ENCODE measurements around the gene SRC. TPM values are rescaled to one million over a fixed set of nuclear protein-coding genes. Genes with fewer than 3 reads are reported as not detected.

The SRC gene
- total RNA-seq, 3 donors from 2014 or later, result 111 to 155 (median 132) TPM

DNA sequence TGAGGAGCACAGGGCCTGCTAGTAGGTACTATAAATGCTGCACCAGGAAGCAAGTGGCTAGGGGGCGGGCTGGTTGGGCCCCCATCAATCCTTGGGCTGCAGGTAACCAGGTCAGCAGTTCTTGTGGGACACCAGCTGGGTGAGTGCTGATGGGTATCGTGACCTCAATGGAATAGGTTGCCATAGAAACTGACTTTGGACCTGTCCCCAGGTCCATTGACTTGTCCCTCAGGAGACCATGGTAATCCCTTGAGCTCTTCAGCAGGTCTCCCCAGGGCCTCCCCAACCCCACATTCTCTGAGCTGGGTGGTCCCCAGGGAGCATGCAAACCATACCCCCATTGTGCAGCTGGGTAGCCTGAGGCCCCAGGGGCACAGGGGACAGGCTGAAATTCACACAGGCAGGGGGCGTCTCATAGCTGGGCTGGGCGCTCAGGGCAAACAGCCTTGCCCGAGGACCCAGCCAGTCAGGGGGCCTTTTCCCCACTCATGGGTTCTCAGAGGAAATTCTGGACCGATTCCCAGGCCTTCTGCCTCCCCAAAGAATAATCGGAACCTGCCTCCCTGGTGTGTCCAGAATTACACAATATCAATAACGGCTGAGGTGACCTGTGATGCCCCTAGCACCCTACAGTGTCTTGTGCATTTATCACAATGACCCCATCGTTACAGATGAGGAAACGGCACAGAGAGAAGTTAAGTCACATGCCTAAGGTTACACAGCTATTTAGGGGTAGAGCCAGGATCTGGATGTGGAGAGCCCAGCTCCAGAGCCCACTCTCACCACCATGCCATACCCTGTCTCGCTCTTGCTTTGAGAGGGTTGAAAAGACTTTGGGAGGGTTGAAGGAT, 35.9 kb downstream of the SRC start:
- intact Hi-C loops (cut with DNase I, micrococcal nuclease), result loop anchor here (10.0 kb wide), 3 partner anchors 117 to 153 kb away; partner anchors contain the start of genes BLCAP (in 1 of the 2), GHRH (in 1 of the 2) and NNAT (in 1 of the 2)
- Histone ChIP-seq H3K4me1 (ENCODE audit: low read depth) (peaks cover 13% of the 10 kb centered on the region), H3K36me3 (ENCODE audit: low read depth) (no peaks in the 10 kb centered on the region), H3K9me3 (no peaks in the 10 kb centered on the region), H3K4me3 (no peak overlapping the region)
- TF ChIP-seq, protein P1, sequence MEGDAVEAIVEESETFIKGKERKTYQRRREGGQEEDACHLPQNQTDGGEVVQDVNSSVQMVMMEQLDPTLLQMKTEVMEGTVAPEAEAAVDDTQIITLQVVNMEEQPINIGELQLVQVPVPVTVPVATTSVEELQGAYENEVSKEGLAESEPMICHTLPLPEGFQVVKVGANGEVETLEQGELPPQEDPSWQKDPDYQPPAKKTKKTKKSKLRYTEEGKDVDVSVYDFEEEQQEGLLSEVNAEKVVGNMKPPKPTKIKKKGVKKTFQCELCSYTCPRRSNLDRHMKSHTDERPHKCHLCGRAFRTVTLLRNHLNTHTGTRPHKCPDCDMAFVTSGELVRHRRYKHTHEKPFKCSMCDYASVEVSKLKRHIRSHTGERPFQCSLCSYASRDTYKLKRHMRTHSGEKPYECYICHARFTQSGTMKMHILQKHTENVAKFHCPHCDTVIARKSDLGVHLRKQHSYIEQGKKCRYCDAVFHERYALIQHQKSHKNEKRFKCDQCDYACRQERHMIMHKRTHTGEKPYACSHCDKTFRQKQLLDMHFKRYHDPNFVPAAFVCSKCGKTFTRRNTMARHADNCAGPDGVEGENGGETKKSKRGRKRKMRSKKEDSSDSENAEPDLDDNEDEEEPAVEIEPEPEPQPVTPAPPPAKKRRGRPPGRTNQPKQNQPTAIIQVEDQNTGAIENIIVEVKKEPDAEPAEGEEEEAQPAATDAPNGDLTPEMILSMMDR (IDR thresholded peaks at IDR 0.05), result no peak
- DNase-seq (peak in 1 of 3 donors; percentile 31), ATAC-seq (no peak)

DNA sequence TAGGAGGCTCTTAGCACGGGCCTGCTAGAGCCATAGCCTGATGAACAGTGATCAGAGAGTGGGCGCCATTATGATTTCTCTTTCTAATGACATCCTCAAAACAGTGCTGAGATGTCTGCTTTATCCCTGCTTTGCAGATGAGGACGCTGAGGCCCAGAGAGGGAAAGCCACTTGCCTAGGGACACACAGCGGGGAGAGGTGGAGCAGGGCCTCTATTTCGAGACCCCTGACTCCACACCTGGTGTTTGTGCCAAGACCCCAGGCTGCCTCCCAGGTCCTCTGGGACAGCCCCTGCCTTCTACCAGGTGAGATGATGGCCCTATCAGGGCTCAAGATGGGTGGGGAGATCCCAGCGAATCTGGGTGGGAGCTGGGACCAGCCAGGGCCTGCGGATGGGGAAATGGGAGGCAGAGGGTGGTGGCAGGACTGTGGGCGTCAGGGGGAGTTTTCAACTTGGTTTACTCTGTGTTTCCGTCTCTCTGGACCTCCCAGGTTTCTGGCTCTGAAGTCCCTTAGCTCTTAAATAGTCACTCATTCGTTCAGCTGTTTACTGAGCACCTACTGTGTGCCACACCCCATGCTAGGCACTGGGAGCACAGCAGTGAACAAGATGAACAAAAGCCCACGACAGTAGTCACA, 36.7 kb downstream of the SRC start:
- TF ChIP-seq, protein P1 (IDR thresholded peaks at IDR 0.05), result no peak
- Histone ChIP-seq H3K9me3 (no peaks in the 10 kb centered on the region), H3K4me3 (no peak overlapping the region), H3K4me1 (ENCODE audit: low read depth) (peaks cover 13% of the 10 kb centered on the region), H3K36me3 (ENCODE audit: low read depth) (no peaks in the 10 kb centered on the region)
- peak in 1 of 3 donors; percentile 26 for DNase-seq
- no peak for ATAC-seq
- intact Hi-C loops (cut with DNase I, micrococcal nuclease), result loop anchor here (10.0 kb wide), 3 partner anchors 118 to 152 kb away; partner anchors contain the start of genes BLCAP (in 1 of the 2), GHRH (in 1 of the 2) and NNAT (in 1 of the 2)

DNA sequence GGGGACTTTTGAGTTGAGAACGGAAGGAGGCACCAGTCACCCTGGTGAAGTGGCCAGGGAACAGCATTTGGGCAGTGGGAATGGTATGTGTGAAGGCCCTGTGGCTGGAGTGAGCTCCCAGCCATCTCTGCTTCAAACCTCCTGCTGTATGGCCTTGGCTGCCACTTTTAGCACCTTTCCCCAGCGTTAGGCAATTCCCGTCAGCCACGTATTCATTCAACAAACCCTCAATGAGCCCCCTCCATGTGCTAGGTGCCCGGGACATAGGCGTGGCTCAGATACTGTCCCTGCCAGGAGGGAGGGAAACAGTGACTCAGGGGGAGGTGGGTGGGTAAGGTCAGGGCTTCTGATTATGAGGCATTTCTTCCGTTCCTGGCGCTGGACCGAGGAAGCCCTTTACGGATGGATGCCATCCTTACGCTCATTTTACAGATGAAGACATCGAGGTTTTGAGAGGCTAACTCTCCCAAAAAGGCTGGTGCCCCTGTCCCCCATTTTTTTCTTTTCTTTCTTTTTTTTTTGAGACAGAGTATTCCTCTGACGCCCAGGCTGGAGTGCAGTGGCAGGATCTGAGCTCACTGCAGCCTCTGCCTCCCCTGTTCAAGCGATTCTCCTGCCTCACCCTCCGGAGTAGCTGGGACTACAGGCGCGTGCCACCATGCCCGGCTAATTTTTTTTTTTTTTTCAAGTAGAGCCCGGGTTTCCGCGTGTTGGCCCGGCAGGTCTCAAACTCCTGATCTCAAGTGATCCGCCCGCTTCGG, 37.5 kb downstream of the SRC start:
- intact Hi-C loops (cut with DNase I, micrococcal nuclease), result loop anchor here (10.0 kb wide), 3 partner anchors 119 to 151 kb away; partner anchors contain the start of genes BLCAP (in 1 of the 2), GHRH (in 1 of the 2) and NNAT (in 1 of the 2)
- DNase-seq (no peak), ATAC-seq (no peak)
- Histone ChIP-seq H3K4me3 (no peak overlapping the region), H3K36me3 (ENCODE audit: low read depth) (no peaks in the 10 kb centered on the region), H3K4me1 (ENCODE audit: low read depth) (peaks cover 13% of the 10 kb centered on the region), H3K9me3 (no peaks in the 10 kb centered on the region)
- TF ChIP-seq, protein P1 (IDR thresholded peaks at IDR 0.05), result no peak

DNA sequence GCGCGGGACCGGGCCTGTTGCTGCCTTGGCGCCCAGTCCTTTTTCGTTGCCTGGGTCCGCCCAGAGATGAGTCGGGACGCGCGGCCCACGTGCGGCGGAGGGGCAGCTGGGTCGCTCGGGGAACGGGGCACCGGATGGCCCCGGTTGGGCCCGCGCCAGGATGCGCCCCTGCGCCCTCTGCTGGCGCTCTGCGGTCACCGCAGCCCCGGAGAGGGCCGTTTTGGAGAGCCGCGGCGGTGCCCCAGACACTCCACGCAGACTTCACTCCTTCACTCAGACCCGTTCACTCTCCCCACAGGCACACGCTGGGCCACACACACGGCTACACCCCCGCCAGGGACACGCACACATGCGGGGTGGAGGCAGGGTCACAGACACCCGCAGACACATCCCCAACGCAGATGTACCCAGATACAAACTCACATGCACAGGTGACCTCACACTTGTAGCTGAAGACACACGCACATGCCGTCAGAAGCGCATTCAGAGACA, 38.8 kb downstream of the SRC start:
- ATAC-seq (peak; percentile 83), DNase-seq (peak; percentile 70 to 82 (median 75))
- no peak overlapping the region for H3K4me3 ChIP-seq
- intact Hi-C loops (cut with DNase I, micrococcal nuclease), result loop anchor here (5.0 to 10.0 kb wide), 4 partner anchors 102 to 150 kb away; partner anchors contain the start of genes BLCAP (in 1 of the 2), GHRH (in 1 of the 2) and NNAT (in 1 of the 2)
- H3K4me1 ChIP-seq (ENCODE audit: low read depth), result peaks cover 13% of the 10 kb centered on the region
- no peaks in the 10 kb centered on the region for H3K9me3 ChIP-seq
- H3K36me3 ChIP-seq (ENCODE audit: low read depth), result no peaks in the 10 kb centered on the region
- TF ChIP-seq, protein P1 (IDR thresholded peaks at IDR 0.05), result peak; percentile 90

DNA sequence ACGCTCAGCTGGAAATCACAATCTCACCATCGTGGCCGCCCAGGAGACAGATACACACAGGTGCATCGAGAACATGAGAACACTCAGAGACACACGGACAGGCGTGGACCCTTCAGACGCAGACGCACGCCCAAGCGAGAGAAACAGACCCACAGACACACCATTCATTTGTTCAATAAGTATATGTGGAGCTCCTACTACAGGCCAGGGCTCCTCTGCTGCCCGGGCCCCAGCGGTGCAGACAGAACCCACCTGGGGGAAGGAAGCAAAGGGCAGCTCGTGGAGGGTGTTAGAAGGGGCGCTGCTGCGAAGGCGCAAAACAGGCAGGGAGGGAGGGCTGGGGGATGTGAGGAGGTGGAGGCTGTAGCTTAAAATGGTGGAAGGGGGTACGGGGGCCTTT, 39.2 kb downstream of the SRC start:
- DNase-seq (no peak), ATAC-seq (no peak)

More for the DNA sequence above, 39.2 kb downstream of the SRC start:
- Histone ChIP-seq H3K4me1 (ENCODE audit: low read depth) (peaks cover 10% of the 10 kb centered on the region), H3K36me3 (ENCODE audit: low read depth) (no peaks in the 10 kb centered on the region), H3K4me3 (no peak overlapping the region), H3K9me3 (no peaks in the 10 kb centered on the region)
- intact Hi-C loops (cut with DNase I, micrococcal nuclease), result loop anchor here (5.0 to 10.0 kb wide), 4 partner anchors 103 to 150 kb away; partner anchors contain the start of genes BLCAP (in 1 of the 2), GHRH (in 1 of the 2) and NNAT (in 1 of the 2)
- TF ChIP-seq, protein P1 (IDR thresholded peaks at IDR 0.05), result no peak

All from mucosa of descending colon (tissue), 3 donors.